Mesenchymal stem cell (in vitro differentiated cells and primary cell): ENCODE measurements around the gene BRD3.

Experiments used
- DNase-seq: peaks from one replicate; pipeline ENCODE4 v3.0.0-alpha.2; 2013
- H2AFZ ChIP-seq: one replicate; pipeline ENCODE4 v1.6.1; 2013; ENCODE audit warnings: low read depth, mild to moderate bottlenecking, control low read depth, inconsistent platforms, low read length, moderate library complexity
- H2AK5ac ChIP-seq: 2 replicates; pipeline ENCODE4 v1.6.1; 2013; ENCODE audit warnings: low read length, moderate library complexity, mild to moderate bottlenecking, inconsistent platforms; ENCODE audit not compliant: severe bottlenecking
- H2BK120ac ChIP-seq: one replicate; pipeline ENCODE4 v1.6.1; 2013; ENCODE audit warnings: low read depth, mild to moderate bottlenecking, inconsistent platforms, low read length, moderate library complexity
- H2BK12ac ChIP-seq, 2 experiments: one replicate each; pipeline ENCODE4 v1.6.1; 2013; ENCODE audit warnings: inconsistent platforms in 2 of 2, low read length in 2 of 2, mild to moderate bottlenecking in 2 of 2, moderate library complexity in 2 of 2, control low read depth in 1 of 2
- H2BK15ac ChIP-seq: one replicate; pipeline ENCODE4 v1.6.1; 2013; ENCODE audit warnings: mild to moderate bottlenecking, low read depth, inconsistent platforms; ENCODE audit not compliant: poor library complexity, severe bottlenecking
- H2BK5ac ChIP-seq: 2 replicates; pipeline ENCODE4 v1.6.1; 2013; ENCODE audit warnings: low read depth, mild to moderate bottlenecking, low read length, control low read depth, inconsistent platforms; ENCODE audit not compliant: poor library complexity, severe bottlenecking
- H3K14ac ChIP-seq, 2 experiments: one replicate each; pipeline ENCODE4 v1.6.1; 2013; ENCODE audit warnings: inconsistent platforms in 2 of 2, low read length in 2 of 2, control low read depth in 1 of 2, mild to moderate bottlenecking in 1 of 2, moderate library complexity in 1 of 2
- H3K18ac ChIP-seq, 2 experiments: one replicate each; pipeline ENCODE4 v1.6.1; 2013; ENCODE audit warnings: inconsistent platforms in 2 of 2, low read length in 2 of 2, control low read depth in 1 of 2, low read depth in 1 of 2, mild to moderate bottlenecking in 1 of 2
- H3K23ac ChIP-seq, 2 experiments: one replicate each; pipeline ENCODE4 v1.6.1; 2013; ENCODE audit warnings: inconsistent platforms in 2 of 2, low read length in 2 of 2, mild to moderate bottlenecking in 2 of 2, moderate library complexity in 2 of 2, control low read depth in 1 of 2
- H3K27ac ChIP-seq: 2 replicates; pipeline ENCODE4 v1.5.1; 2013; ENCODE audit warnings: mild to moderate bottlenecking, moderate library complexity, low read length, control low read depth, inconsistent platforms; ENCODE audit not compliant: poor library complexity, severe bottlenecking
- H3K27me3 ChIP-seq, 2 experiments: 2 replicates each; pipeline versions ENCODE4 v1.6.1 to v1.7.0; 2013; ENCODE audit warnings: low read length in 2 of 2, mild to moderate bottlenecking in 2 of 2, moderate library complexity in 2 of 2, control low read depth in 1 of 2, inconsistent platforms in 1 of 2; ENCODE audit not compliant: control insufficient read depth in 1 of 2, insufficient read depth in 1 of 2
- H3K36me3 ChIP-seq, 2 experiments: 2 replicates each; pipeline versions ENCODE4 v1.6.1 to v1.7.0; 2013; ENCODE audit warnings: low read length in 2 of 2, control low read depth in 1 of 2, inconsistent platforms in 1 of 2, low read depth in 1 of 2, mild to moderate bottlenecking in 1 of 2; ENCODE audit not compliant: insufficient read depth in 2 of 2, control insufficient read depth in 1 of 2
- H3K4ac ChIP-seq, 2 experiments: one replicate each; pipeline ENCODE4 v1.6.1; 2013; ENCODE audit warnings: inconsistent platforms in 2 of 2, low read length in 2 of 2, mild to moderate bottlenecking in 2 of 2, moderate library complexity in 2 of 2, control low read depth in 1 of 2, low read depth in 1 of 2
- H3K4me1 ChIP-seq: 2 replicates; pipeline ENCODE4 v1.6.1; 2013; ENCODE audit warnings: low read depth, low read length, control low read depth; ENCODE audit not compliant: control insufficient read depth, insufficient read depth
- H3K4me2 ChIP-seq: 2 replicates; pipeline ENCODE4 v1.6.1; 2013; ENCODE audit warnings: low read length, mild to moderate bottlenecking, inconsistent platforms; ENCODE audit not compliant: poor library complexity, severe bottlenecking
- H3K4me3 ChIP-seq, 2 experiments: 2 replicates each; pipeline versions ENCODE4 v1.5.1 to v1.7.0; 2013; ENCODE audit warnings: low read length in 2 of 2, mild to moderate bottlenecking in 2 of 2, control low read depth in 1 of 2, low read depth in 1 of 2; ENCODE audit not compliant: insufficient read depth in 1 of 2
- H3K79me1 ChIP-seq: replicated peaks from 2 replicates; pipeline ENCODE4 v1.6.1; 2013; ENCODE audit warnings: mild to moderate bottlenecking, control low read depth, low read length, inconsistent platforms; ENCODE audit not compliant: poor library complexity, severe bottlenecking
- H3K9ac ChIP-seq: 2 replicates; pipeline ENCODE4 v1.7.0; 2013; ENCODE audit warnings: mild to moderate bottlenecking, low read length, moderate library complexity
- H3K9me3 ChIP-seq: 2 replicates; pipeline ENCODE4 v1.7.0; 2013; ENCODE audit warnings: mild to moderate bottlenecking, low read length; ENCODE audit not compliant: control insufficient read depth
- H4K8ac ChIP-seq: one replicate; pipeline ENCODE4 v1.6.1; 2013; ENCODE audit warnings: inconsistent platforms, mild to moderate bottlenecking, low read length, moderate library complexity
- H4K91ac ChIP-seq: one replicate; pipeline ENCODE4 v1.6.1; 2013; ENCODE audit warnings: mild to moderate bottlenecking, low read length, inconsistent platforms
- WGBS: methylation state at CpG from one replicate; pipeline ENCODE4 v1.1.7; 2013; ENCODE audit warnings: mixed read lengths; 5-methylcytosine and 5-hydroxymethylcytosine counted together

The BRD3 gene

DNA sequence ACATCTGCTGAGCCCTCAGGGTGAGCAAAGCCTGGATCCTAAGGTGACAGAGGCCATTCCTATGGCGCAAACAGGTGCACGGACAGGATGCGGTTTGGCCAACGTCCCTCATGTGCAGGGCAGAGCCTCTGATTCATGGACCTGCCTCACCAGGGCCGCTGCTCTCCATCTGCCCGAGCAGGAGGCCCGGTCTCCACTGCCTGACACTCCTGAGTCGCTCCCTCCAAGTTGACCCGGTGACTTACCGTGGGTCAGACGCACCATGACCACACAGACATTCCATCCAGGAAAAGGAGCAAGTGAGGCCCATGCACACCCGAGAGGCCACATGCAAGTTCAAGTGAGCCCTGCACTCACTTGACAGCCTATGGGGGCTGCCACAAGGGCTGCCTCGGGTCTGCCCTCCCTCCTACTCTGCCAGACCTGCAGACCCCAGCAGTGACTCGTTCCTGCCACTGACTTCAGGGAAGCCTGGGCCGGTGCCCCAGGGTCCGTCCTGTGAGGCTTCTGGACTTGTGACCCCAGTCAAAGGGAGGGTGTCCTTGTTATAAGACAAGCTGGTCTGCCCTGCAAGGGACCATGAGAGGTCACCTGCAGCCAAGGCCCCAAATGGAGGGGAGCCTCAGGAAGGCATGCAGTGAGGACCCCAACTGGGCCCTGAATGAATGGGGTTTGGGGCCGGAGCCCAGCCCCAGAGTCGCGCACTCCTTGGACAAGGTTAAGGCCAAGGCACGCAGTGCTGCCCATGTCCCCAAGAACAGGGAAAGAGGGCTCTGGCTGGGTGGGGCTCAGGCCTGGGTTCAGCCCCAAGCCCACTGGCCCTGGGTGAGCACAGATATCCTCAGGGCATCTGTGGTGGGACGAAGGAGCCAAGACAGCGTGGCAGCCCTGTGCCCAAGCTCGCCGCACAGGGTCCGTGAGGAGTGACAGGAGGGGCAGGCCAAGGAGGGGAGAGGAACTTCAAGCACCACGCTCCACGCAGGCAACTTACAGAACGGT is 32.5 kb downstream of the BRD3 start:
- H3K36me3 ChIP-seq = peaks cover 60 to 80% of the 10 kb centered on the region in 2 experiments
- no peaks in the 10 kb centered on the region for H3K9me3 ChIP-seq
- H3K23ac ChIP-seq = no peak overlapping the region
- H2BK15ac ChIP-seq = no peak overlapping the region
- no peak overlapping the region for H3K9ac ChIP-seq
- DNase-seq = no peak
- no peak overlapping the region for H3K14ac ChIP-seq
- no peak overlapping the region for H2BK120ac ChIP-seq
- H3K27ac ChIP-seq = no peak overlapping the region
- H3K18ac ChIP-seq = no peak overlapping the region
- H3K4me1 ChIP-seq = peaks cover 13% of the 10 kb centered on the region
- H3K79me1 ChIP-seq = peaks cover 28% of the 10 kb centered on the region
- no peak overlapping the region for H3K4ac ChIP-seq
- H3K27me3 ChIP-seq = no peaks in the 10 kb centered on the region
- H2AK5ac ChIP-seq = no peak overlapping the region
- no peak overlapping the region for H2BK5ac ChIP-seq
- H4K8ac ChIP-seq = no peak overlapping the region
- no peak overlapping the region for H4K91ac ChIP-seq
- no peak overlapping the region for H3K4me3 ChIP-seq
- no peak overlapping the region for H3K4me2 ChIP-seq
- 95% methylated on average over 28 of the region's 28 CpGs for WGBS
- H2BK12ac ChIP-seq = no peak overlapping the region
- H2AFZ ChIP-seq = no peak overlapping the region

DNA sequence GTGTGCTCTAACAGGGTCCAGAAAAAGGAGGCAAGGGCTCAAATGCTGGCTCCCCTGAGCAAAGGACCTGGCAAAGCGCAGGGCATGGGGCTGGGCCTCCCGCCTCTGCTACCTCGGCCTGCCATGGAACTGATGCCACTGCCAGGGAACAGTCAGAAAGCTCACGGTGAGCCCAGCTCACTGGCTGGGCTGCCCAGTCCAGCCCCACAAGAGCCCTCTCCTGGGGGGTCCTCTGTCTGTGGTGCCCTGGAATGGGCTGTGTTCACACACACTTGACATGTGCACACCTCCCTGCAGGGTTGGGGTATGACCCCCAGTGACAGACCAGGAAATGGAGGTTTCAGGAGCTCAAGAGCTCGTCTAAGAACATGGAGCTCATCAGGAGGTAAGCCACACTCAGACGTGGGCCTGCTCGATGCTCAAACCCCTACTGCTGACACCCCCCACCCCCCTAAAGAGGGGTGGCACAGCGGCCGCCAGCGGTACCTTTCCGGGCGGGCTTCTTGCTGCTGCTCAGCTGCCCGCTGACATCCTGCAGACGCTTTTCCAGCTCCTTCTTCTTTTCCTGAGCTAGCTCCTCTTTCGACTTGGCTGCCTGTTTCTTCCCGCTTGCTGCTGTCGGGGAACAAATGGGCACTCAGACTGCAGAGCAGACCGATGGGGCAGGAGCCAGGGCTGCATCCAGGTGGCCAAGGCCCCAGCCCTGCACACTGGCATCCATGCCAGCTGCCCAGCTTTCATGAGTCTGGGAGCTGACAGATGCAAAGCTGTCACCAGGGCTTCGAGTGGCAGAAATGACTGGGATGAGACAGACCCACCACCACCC is 33.4 kb downstream of the BRD3 start:
- Histone ChIP-seq H2BK120ac (no peak overlapping the region), H3K4ac (no peak overlapping the region), H3K9me3 (no peaks in the 10 kb centered on the region), H4K91ac (no peak overlapping the region), H3K79me1 (peaks cover 24% of the 10 kb centered on the region), H2BK5ac (no peak overlapping the region), H2BK15ac (no peak overlapping the region), H3K9ac (no peak overlapping the region), H3K4me3 (no peak overlapping the region), H3K36me3 (peaks cover 54 to 78% of the 10 kb centered on the region in 2 experiments), H2AFZ (no peak overlapping the region), H3K18ac (no peak overlapping the region), H3K27me3 (no peaks in the 10 kb centered on the region), H3K23ac (no peak overlapping the region), H3K27ac (no peak overlapping the region), H2BK12ac (no peak overlapping the region), H3K4me1 (peaks cover 13% of the 10 kb centered on the region), H4K8ac (no peak overlapping the region), H3K4me2 (no peak overlapping the region), H3K14ac (no peak overlapping the region), H2AK5ac (no peak overlapping the region)
- no peak for DNase-seq
- WGBS = 95% methylated on average over 19 of the region's 19 CpGs

DNA sequence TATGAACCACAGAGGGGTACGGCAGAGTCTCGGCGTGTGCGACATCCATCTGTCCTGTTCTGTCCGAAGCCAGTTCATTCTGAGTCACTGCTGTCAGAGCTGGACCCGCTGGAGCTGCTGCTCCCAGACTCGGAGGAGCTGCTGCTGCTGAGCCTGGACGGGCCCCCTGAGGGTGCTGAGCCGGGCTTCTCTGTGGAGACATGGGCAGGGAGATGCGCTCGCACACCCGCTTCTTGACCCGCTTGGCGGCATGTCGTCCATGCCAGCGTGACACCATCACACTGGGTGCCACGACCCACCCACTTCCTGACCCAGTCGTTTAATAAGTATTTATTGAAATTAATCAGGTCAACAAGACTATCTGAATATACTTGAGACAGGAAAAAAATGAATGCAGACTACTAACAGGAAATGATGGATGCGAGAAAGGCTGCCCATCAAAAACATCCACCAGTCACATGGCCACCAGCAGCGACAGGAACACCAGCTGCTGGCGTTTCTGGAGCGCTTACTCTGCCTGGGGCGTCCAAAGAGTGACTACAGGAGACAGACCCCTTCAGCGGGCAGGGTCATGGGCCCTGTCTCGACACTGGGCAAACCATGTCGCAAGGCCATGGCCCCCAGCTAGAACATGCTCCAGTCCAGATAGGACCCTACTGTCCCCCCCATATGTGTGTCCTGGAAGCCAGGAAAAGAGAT is 34.2 kb downstream of the BRD3 start:
- no peak overlapping the region for H4K91ac ChIP-seq
- peaks cover 57 to 78% of the 10 kb centered on the region in 2 experiments for H3K36me3 ChIP-seq
- H2BK5ac ChIP-seq = no peak overlapping the region
- no peak overlapping the region for H3K4me3 ChIP-seq
- no peak overlapping the region for H2AFZ ChIP-seq
- H3K9me3 ChIP-seq = no peaks in the 10 kb centered on the region
- no peak overlapping the region for H2BK15ac ChIP-seq
- no peak overlapping the region for H3K23ac ChIP-seq
- no peak overlapping the region for H3K18ac ChIP-seq
- H3K79me1 ChIP-seq = peaks cover 29% of the 10 kb centered on the region
- WGBS = 97% methylated on average over 19 of the region's 26 CpGs
- no peak overlapping the region for H2BK120ac ChIP-seq
- H3K27ac ChIP-seq = no peak overlapping the region
- H3K4me1 ChIP-seq = peaks cover 13% of the 10 kb centered on the region
- no peak overlapping the region for H3K14ac ChIP-seq
- no peak overlapping the region for H3K9ac ChIP-seq
- H2BK12ac ChIP-seq = no peak overlapping the region
- no peak overlapping the region for H3K4me2 ChIP-seq
- H3K4ac ChIP-seq = no peak overlapping the region
- no peaks in the 10 kb centered on the region for H3K27me3 ChIP-seq
- H4K8ac ChIP-seq = no peak overlapping the region
- no peak overlapping the region for H2AK5ac ChIP-seq
- DNase-seq = no peak
